Measurements from ENCODE around the gene RTP1. TPM values are rescaled to one million over a fixed set of nuclear protein-coding genes. Genes with fewer than 3 reads are reported as not detected.

Gene RTP1
- total RNA-seq, 2 experiments from 2014 or later, result not detected

DNA sequence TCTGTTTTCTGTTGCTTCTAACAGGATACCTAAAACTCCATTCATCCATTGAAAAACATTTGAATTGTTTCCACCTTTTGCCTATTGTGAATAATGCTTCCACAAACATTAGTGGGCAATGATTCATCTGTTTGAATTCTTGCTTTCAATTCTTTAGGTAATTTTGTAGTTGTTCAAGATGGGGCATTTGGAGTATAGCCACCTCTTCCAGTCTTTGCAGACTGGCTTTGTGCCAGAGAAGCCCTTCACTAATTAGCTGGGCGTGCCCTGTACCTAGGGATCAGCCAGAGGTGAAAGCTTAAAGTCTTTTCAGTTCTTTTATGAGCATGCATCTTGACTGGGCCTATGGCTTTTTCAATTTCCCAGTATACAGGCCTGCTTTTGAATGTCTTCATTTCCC, 10.9 kb downstream of the RTP1 start:
- Histone ChIP-seq H2AFZ (ENCODE audit: low read length) (no peak overlapping the region), H3K9me3 (ENCODE audit: low read length) (no peaks in the 10 kb centered on the region), H3K9me2 (ENCODE audit: insufficient read depth, low read length) (no peaks in the 10 kb centered on the region), H3K4me1 (ENCODE audit: insufficient read depth, low read length, poor library complexity, severe bottlenecking) (no peaks in the 10 kb centered on the region), H3K27ac (ENCODE audit: low read depth, low read length, poor library complexity, severe bottlenecking) (no peak overlapping the region), H3K79me2 (ENCODE audit: insufficient read depth, low read depth, low read length) (no peaks in the 10 kb centered on the region), H4K20me1 (ENCODE audit: insufficient read depth, low read length) (no peaks in the 10 kb centered on the region), H3K4me2 (ENCODE audit: low read length) (no peak overlapping the region), H3K4me3 (ENCODE audit: low read depth, low read length, poor library complexity, severe bottlenecking) (no peak overlapping the region), H3K36me3 (ENCODE audit: insufficient read depth, low read length) (no peaks in the 10 kb centered on the region)
- ChIA-PET CTCF (ENCODE audit: unreplicated experiment) (no interaction called here), POLR2A (no interaction called here)
- no TSS peak for BruUV-seq (replicated peaks)
- TF ChIP-seq, protein P1, sequence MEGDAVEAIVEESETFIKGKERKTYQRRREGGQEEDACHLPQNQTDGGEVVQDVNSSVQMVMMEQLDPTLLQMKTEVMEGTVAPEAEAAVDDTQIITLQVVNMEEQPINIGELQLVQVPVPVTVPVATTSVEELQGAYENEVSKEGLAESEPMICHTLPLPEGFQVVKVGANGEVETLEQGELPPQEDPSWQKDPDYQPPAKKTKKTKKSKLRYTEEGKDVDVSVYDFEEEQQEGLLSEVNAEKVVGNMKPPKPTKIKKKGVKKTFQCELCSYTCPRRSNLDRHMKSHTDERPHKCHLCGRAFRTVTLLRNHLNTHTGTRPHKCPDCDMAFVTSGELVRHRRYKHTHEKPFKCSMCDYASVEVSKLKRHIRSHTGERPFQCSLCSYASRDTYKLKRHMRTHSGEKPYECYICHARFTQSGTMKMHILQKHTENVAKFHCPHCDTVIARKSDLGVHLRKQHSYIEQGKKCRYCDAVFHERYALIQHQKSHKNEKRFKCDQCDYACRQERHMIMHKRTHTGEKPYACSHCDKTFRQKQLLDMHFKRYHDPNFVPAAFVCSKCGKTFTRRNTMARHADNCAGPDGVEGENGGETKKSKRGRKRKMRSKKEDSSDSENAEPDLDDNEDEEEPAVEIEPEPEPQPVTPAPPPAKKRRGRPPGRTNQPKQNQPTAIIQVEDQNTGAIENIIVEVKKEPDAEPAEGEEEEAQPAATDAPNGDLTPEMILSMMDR (conservative IDR thresholded peaks at IDR 0.05; ENCODE audit: low read length), result no peak
- TF ChIP-seq EZH2phosphoT487 (IDR thresholded peaks at IDR 0.05; ENCODE audit: borderline replicate concordance, low read depth, low read length), result no peak
- intact Hi-C loops (cut with micrococcal nuclease; ENCODE audit: unreplicated experiment), result no loop called here
- DNase-seq (ENCODE audit: low spot score), result no peak

DNA sequence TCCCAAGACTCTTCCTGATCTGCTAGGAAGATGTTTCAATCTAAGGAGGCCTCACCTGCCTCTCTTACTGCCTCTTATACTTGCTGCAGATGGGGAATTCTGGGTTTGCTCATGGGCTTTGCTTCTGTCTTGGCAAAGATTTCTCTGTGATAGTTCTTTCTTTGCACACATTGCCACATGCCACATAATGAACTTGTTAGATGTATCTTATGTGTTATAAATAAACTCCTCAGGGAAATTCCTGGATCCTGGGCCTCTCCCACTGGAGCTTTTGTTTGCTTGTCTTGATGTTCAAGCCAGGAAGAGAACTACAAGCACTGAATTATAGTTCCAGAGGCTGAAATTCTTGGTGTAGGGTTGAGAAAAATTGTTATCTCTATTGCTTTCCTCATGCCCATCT, 12.2 kb downstream of the RTP1 start:
- Histone ChIP-seq H4K20me1 (ENCODE audit: insufficient read depth, low read length) (no peaks in the 10 kb centered on the region), H2AFZ (ENCODE audit: low read length) (no peak overlapping the region), H3K9me3 (ENCODE audit: low read length) (no peaks in the 10 kb centered on the region), H3K79me2 (ENCODE audit: insufficient read depth, low read depth, low read length) (no peaks in the 10 kb centered on the region), H3K36me3 (ENCODE audit: insufficient read depth, low read length) (no peaks in the 10 kb centered on the region), H3K4me1 (ENCODE audit: insufficient read depth, low read length, poor library complexity, severe bottlenecking) (no peaks in the 10 kb centered on the region), H3K4me3 (ENCODE audit: low read depth, low read length, poor library complexity, severe bottlenecking) (no peak overlapping the region), H3K4me2 (ENCODE audit: low read length) (no peak overlapping the region), H3K27ac (ENCODE audit: low read depth, low read length, poor library complexity, severe bottlenecking) (no peak overlapping the region), H3K9me2 (ENCODE audit: insufficient read depth, low read length) (no peaks in the 10 kb centered on the region)
- DNase-seq (ENCODE audit: low spot score), result no peak
- ChIA-PET CTCF (ENCODE audit: unreplicated experiment) (no interaction called here), POLR2A (interaction anchor here (0.6 to 1.2 kb wide), 2 partner anchors 11 to 252 kb away, joined by 3 to 4 read pairs; no protein-coding TSS in a partner anchor)
- no TSS peak for BruUV-seq (replicated peaks)
- no peak for TF ChIP-seq EZH2phosphoT487 (IDR thresholded peaks at IDR 0.05; ENCODE audit: borderline replicate concordance, low read depth, low read length)
- TF ChIP-seq, protein P1 (conservative IDR thresholded peaks at IDR 0.05; ENCODE audit: low read length), result no peak
- intact Hi-C loops (cut with micrococcal nuclease; ENCODE audit: unreplicated experiment), result no loop called here

DNA sequence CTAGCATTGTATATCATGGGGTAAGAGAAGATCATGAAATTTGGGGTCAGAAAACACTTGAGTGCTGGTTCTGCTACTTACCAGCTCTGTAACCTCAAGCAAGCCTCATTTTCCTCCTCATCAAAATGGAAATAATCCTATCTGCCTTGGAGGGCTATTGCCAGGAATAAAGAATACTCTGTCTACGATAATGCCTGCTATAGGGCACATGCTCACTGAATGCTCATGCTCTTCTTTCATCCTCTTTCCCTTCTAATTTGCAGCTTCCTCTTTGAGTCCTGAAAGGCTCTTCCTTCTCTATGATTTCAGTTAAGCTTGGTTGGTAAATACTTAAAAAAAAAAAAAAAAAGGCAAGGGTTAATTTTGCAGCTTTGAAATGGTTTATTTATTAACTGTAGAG, 12.8 kb downstream of the RTP1 start:
- no TSS peak for BruUV-seq (replicated peaks)
- Histone ChIP-seq H3K4me2 (ENCODE audit: low read length) (no peak overlapping the region), H3K4me3 (ENCODE audit: low read depth, low read length, poor library complexity, severe bottlenecking) (no peak overlapping the region), H2AFZ (ENCODE audit: low read length) (no peak overlapping the region), H4K20me1 (ENCODE audit: insufficient read depth, low read length) (no peaks in the 10 kb centered on the region), H3K9me3 (ENCODE audit: low read length) (no peaks in the 10 kb centered on the region), H3K36me3 (ENCODE audit: insufficient read depth, low read length) (no peaks in the 10 kb centered on the region), H3K4me1 (ENCODE audit: insufficient read depth, low read length, poor library complexity, severe bottlenecking) (no peaks in the 10 kb centered on the region), H3K79me2 (ENCODE audit: insufficient read depth, low read depth, low read length) (no peaks in the 10 kb centered on the region), H3K9me2 (ENCODE audit: insufficient read depth, low read length) (no peaks in the 10 kb centered on the region), H3K27ac (ENCODE audit: low read depth, low read length, poor library complexity, severe bottlenecking) (no peak overlapping the region)
- intact Hi-C loops (cut with micrococcal nuclease; ENCODE audit: unreplicated experiment), result loop anchor here (2.0 kb wide), 1 partner anchor 41 kb away; no protein-coding TSS in a partner anchor
- DNase-seq (ENCODE audit: low spot score), result no peak
- CTCF ChIA-PET (ENCODE audit: unreplicated experiment), result interaction anchor here (0.5 to 0.9 kb wide), 2 partner anchors 9 to 10 kb away, joined by 3 read pairs; no protein-coding TSS in a partner anchor
- no peak for TF ChIP-seq EZH2phosphoT487 (IDR thresholded peaks at IDR 0.05; ENCODE audit: borderline replicate concordance, low read depth, low read length)
- TF ChIP-seq, protein P1 (conservative IDR thresholded peaks at IDR 0.05; ENCODE audit: low read length), result no peak
- POLR2A ChIA-PET, result interaction anchor here (0.6 to 1.2 kb wide), 6 partner anchors 10 to 251 kb away, joined by 3 to 12 read pairs (median 4); no protein-coding TSS in a partner anchor
